A549 (cell line): ENCODE results near the gene FGG. TPM values are rescaled to one million over a fixed set of nuclear protein-coding genes. Genes with fewer than 3 reads are reported as not detected.

Experiments used
- ATAC-seq, 2 experiments: fragments of 200-7000 bp in 1 of 2; fragments of >200 bp in 1 of 2; cut with Nextera tagmentation in 1 of 2; cut with Tn5 transposase in 1 of 2; 3 replicates each; pipeline versions ENCODE4 v1.8.0 to v1.9.1; 2018 to 2020; ENCODE audit warnings: mild to moderate bottlenecking in 1 of 2, moderate library complexity in 1 of 2
- CTCF ChIA-PET: fragments of 300-600 bp; sonication (Branson Sonifier 250); formaldehyde crosslinking; extraction: SDS; loops from one replicate; lab custom pipeline; 2021; ENCODE audit warnings: antibody characterized with exemption, inconsistent platforms; lab: Yijun Ruan, JAX
- POLR2A ChIA-PET: fragments of 350-600 bp; formaldehyde crosslinking; extraction: SDS; loops from one replicate; lab custom pipeline; 2021; ENCODE audit warnings: antibody characterized with exemption, inconsistent platforms; lab: Yijun Ruan, JAX
- DNase-seq, 2 experiments: peaks; one replicate each; pipeline versions ENCODE4 v3.0.0 to v3.0.0-alpha.2; 2011 to 2016; ENCODE audit warnings: low read depth in 1 of 2, low spot score in 1 of 2
- FAIRE-seq: peaks from 2 replicates; lab custom pipeline; 2011; peaks lifted over from hg19 to GRCh38; lab: Jason Lieb, UNC
- H3K27ac ChIP-seq, 2 experiments: fragments of >200 bp; sonication (Bioruptor Twin); formaldehyde crosslinking; 3 replicates each; pipeline ENCODE4 v1.5.1; 2016 to 2017
- H3K4me1 ChIP-seq: fragments of >200 bp; sonication (Bioruptor Twin); formaldehyde crosslinking; 3 replicates; pipeline ENCODE4 v1.6.1; 2016
- H3K4me2 ChIP-seq: fragments of >200 bp; sonication (Bioruptor Twin); formaldehyde crosslinking; 3 replicates; pipeline ENCODE4 v1.6.1; 2016
- H3K4me3 ChIP-seq: fragments of >200 bp; sonication (Bioruptor Twin); formaldehyde crosslinking; 3 replicates; pipeline ENCODE4 v1.5.1; 2016
- H3K9me3 ChIP-seq: fragments of >200 bp; sonication (Bioruptor Twin); formaldehyde crosslinking; 3 replicates; pipeline ENCODE4 v1.6.1; 2016
- CBX8 ChIP-seq: fragments of 200-600 bp; sonication (generic); IDR thresholded peaks from 2 replicates; pipeline ENCODE4 v1.6.1; 2016
- CHD2 ChIP-seq: fragments of 150-350 bp; IDR thresholded peaks from 2 replicates; pipeline ENCODE4 v1.6.1; 2014; ENCODE audit warnings: low read length; ENCODE audit not compliant: partially characterized antibody
- EHMT2 ChIP-seq: fragments of 200-600 bp; sonication (generic); IDR thresholded peaks from 2 replicates; pipeline ENCODE4 v1.6.1; 2016; ENCODE audit warnings: antibody characterized with exemption, low read depth, mild to moderate bottlenecking, moderate library complexity
- EP300 ChIP-seq, 2 experiments: fragments of >200 bp; sonication (Bioruptor Twin); formaldehyde crosslinking; IDR thresholded peaks; 2 replicates in 1 of 2; 3 replicates in 1 of 2; pipeline ENCODE4 v1.6.1; 2016 to 2017
- ESRRA ChIP-seq: fragments of 150-350 bp; IDR thresholded peaks from 2 replicates; pipeline ENCODE4 v1.6.1; 2014; ENCODE audit warnings: mild to moderate bottlenecking, low read length, borderline replicate concordance
- FOSL2 ChIP-seq, 2 experiments: fragments of 450-650 bp in 1 of 2; fragments of >200 bp in 1 of 2; sonication (Bioruptor Twin) in 1 of 2; formaldehyde crosslinking; IDR thresholded peaks; 2 replicates each; pipeline versions ENCODE4 v1.5.0 to v1.6.1; 2016 to 2020; ENCODE audit warnings: mild to moderate bottlenecking in 1 of 2, moderate library complexity in 1 of 2
- GATA3 ChIP-seq: IDR thresholded peaks from 2 replicates; pipeline ENCODE4 v1.6.1; 2012; ENCODE audit warnings: borderline replicate concordance
- HEYL ChIP-seq: fragments of 250-450 bp; sonication (Bioruptor Pico); IDR thresholded peaks from 2 replicates; pipeline ENCODE4 v1.8.0; 2021; ENCODE audit warnings: mild to moderate bottlenecking, moderate library complexity
- HOXA7 ChIP-seq: fragments of 250-450 bp; sonication (Bioruptor Pico); IDR thresholded peaks from 2 replicates; pipeline ENCODE4 v1.5.0; 2020; ENCODE audit warnings: mild to moderate bottlenecking, moderate library complexity
- HOXB5 ChIP-seq: fragments of 250-450 bp; sonication (Bioruptor Pico); IDR thresholded peaks from 2 replicates; pipeline ENCODE4 v1.5.0; 2020; ENCODE audit warnings: mild to moderate bottlenecking, moderate library complexity
- KDM1A ChIP-seq: fragments of 200-600 bp; sonication (generic); IDR thresholded peaks from 2 replicates; pipeline ENCODE4 v1.6.1; 2016; ENCODE audit warnings: low read depth, mild to moderate bottlenecking
- NFE2L2 ChIP-seq: fragments of 150-350 bp; conservative IDR thresholded peaks from 2 replicates; pipeline ENCODE4 v1.6.1; 2014; ENCODE audit warnings: low read length
- NPAS2 ChIP-seq: fragments of 250-450 bp; sonication (Bioruptor Pico); IDR thresholded peaks from 2 replicates; pipeline ENCODE4 v1.8.0; 2022; ENCODE audit warnings: mild to moderate bottlenecking, moderate library complexity, borderline replicate concordance
- RARB ChIP-seq: fragments of 250-450 bp; sonication (Bioruptor Pico); IDR thresholded peaks from 2 replicates; pipeline ENCODE4 v1.8.0; 2021; ENCODE audit warnings: mild to moderate bottlenecking, moderate library complexity
- RFX5 ChIP-seq: fragments of 450-650 bp; IDR thresholded peaks from 2 replicates; pipeline ENCODE4 v1.7.1; 2014; ENCODE audit warnings: antibody characterized with exemption, mild to moderate bottlenecking, moderate library complexity
- RNF2 ChIP-seq: fragments of 200-600 bp; sonication (generic); IDR thresholded peaks from 2 replicates; pipeline ENCODE4 v1.6.1; 2016; ENCODE audit warnings: low read depth, mild to moderate bottlenecking, antibody characterized with exemption, moderate library complexity, borderline replicate concordance
- SREBF2 ChIP-seq: fragments of 450-650 bp; IDR thresholded peaks from 2 replicates; pipeline ENCODE4 v1.6.1; 2014; ENCODE audit warnings: mild to moderate bottlenecking, moderate library complexity
- ZFP36 ChIP-seq: fragments of 450-650 bp; IDR thresholded peaks from 2 replicates; pipeline ENCODE4 v1.6.1; 2014; ENCODE audit warnings: borderline replicate concordance; ENCODE audit not compliant: partially characterized antibody
- ZNF302 ChIP-seq: fragments of 250-450 bp; sonication (Bioruptor Pico); IDR thresholded peaks from 2 replicates; pipeline ENCODE4 v1.9.0; 2021; ENCODE audit warnings: inconsistent platforms, mild to moderate bottlenecking, moderate library complexity
- ZSCAN20 ChIP-seq: fragments of 250-450 bp; sonication (Bioruptor Pico); IDR thresholded peaks from 2 replicates; pipeline ENCODE4 v1.8.0; 2022; ENCODE audit warnings: mild to moderate bottlenecking, moderate library complexity
- WGBS: methylation state at CpG from one replicate; pipeline ENCODE4 v1.1.6; 2017; ENCODE audit errors: missing lambda C conversion rate; 5-methylcytosine and 5-hydroxymethylcytosine counted together
- polyA plus RNA-seq, 4 experiments: library from polyadenylated mRNA; depleted of rRNA in 3 of 4; stranded (reverse); fragments of >200 nt; fragmentation: RNase III in 1 of 4; extraction: RNeasy Plus Mini Kit Qiagen cat#74134 plus additional on column Dnase treatment in 1 of 4; gene quantifications; 2 replicates in 3 of 4; 3 replicates in 1 of 4; pipeline ENCODE4 v1.2.3, GENCODE V29; 2011 to 2017
- TF ChIP-seq, protein P1 (sequence below): IDR thresholded peaks from 2 replicates; pipeline ENCODE4 v1.6.1; 2012
- TF ChIP-seq, protein P2 (sequence below): fragments of >200 bp; sonication (Bioruptor Twin); formaldehyde crosslinking; IDR thresholded peaks from 3 replicates; pipeline ENCODE4 v1.5.1; 2016
- TF ChIP-seq, protein P3 (sequence below): fragments of 150-350 bp; IDR thresholded peaks from 2 replicates; pipeline ENCODE4 v1.6.1; 2014; ENCODE audit warnings: low read depth, mild to moderate bottlenecking, low read length
- TF ChIP-seq, protein P4 (sequence below): fragments of 450-650 bp; IDR thresholded peaks from 2 replicates; pipeline ENCODE4 v1.6.1; 2014; ENCODE audit warnings: antibody characterized with exemption
- TF ChIP-seq, protein P5 (sequence below): fragments of 200-600 bp; sonication (generic); IDR thresholded peaks from 2 replicates; pipeline ENCODE4 v1.6.1; 2016; ENCODE audit warnings: antibody characterized with exemption, mild to moderate bottlenecking, moderate library complexity
- TF ChIP-seq, protein P6 (sequence below): fragments of >200 bp; sonication (Bioruptor Twin); formaldehyde crosslinking; IDR thresholded peaks from 2 replicates; pipeline ENCODE4 v1.6.1; 2016

The FGG gene
- polyA plus RNA-seq, 2 of the 4 experiments (the other 2 are of a cell fraction) = 4.8 to 132 TPM

DNA sequence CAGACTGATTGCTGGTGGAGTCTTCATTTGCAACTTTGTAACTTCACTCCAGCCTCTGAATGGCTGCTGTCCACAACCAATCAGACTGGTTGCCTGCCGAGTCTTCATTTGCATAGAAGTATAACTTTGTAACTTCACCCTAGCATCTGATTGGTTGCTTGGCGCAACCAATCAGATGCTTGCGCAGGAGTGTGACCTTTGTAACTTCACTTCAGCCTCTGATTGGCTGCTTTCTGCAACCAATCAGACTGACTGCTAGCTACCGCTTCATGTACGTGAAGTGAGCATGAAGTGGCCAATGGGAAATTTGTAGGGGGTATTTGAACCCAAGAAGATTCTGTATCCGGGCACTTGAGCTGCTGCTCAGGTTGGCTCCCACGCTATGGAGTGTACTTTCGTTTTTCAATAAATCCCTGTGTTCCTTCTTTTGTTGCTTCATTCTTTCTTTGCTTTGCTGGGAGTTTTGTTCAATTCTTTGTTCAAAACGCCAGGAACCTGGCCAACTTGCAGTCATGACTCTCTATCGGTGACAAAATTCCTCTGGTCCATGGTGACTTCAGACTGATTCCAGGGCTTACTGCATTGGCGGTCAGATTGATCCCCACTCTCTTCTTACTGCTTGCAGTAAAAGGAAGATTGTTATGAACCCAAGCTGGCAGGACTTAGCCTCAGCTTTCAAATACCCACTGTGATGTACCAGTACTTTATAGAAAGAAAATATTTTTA is 46.4 kb upstream of the FGG start:
- no peak overlapping the region for H3K4me3 ChIP-seq
- CTCF ChIA-PET = no interaction called here
- H3K27ac ChIP-seq = no peak overlapping the region
- no peak for DNase-seq
- H3K9me3 ChIP-seq = no peaks in the 10 kb centered on the region
- no peak for ATAC-seq
- 69% methylated on average over 10 of the region's 11 CpGs for WGBS
- no peaks in the 10 kb centered on the region for H3K4me1 ChIP-seq
- POLR2A ChIA-PET = no interaction called here
- H3K4me2 ChIP-seq = 0 out of 3 replicates have a peak overlapping the region, but pooled peaks have one; percentile 10
- no peak for FAIRE-seq
- TF ChIP-seq HEYL (no peak), SREBF2 (no peak), HOXB5 (CRISPR knock-in tag) (no peak), ZSCAN20 (CRISPR knock-in tag) (no peak), EP300 (IDR thresholded peaks at IDR 0.05) (no peak), RFX5 (no peak), ZNF302 (no peak), KDM1A (no peak), FOSL2 (IDR thresholded peaks at IDR 0.05) (no peak), FOSL2 (CRISPR knock-in tag; IDR thresholded peaks at IDR 0.05) (no peak), CBX8 (no peak), NFE2L2 (no peak)
- TF ChIP-seq, protein P1, sequence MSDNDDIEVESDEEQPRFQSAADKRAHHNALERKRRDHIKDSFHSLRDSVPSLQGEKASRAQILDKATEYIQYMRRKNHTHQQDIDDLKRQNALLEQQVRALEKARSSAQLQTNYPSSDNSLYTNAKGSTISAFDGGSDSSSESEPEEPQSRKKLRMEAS = no peak
- TF ChIP-seq, protein P2, sequence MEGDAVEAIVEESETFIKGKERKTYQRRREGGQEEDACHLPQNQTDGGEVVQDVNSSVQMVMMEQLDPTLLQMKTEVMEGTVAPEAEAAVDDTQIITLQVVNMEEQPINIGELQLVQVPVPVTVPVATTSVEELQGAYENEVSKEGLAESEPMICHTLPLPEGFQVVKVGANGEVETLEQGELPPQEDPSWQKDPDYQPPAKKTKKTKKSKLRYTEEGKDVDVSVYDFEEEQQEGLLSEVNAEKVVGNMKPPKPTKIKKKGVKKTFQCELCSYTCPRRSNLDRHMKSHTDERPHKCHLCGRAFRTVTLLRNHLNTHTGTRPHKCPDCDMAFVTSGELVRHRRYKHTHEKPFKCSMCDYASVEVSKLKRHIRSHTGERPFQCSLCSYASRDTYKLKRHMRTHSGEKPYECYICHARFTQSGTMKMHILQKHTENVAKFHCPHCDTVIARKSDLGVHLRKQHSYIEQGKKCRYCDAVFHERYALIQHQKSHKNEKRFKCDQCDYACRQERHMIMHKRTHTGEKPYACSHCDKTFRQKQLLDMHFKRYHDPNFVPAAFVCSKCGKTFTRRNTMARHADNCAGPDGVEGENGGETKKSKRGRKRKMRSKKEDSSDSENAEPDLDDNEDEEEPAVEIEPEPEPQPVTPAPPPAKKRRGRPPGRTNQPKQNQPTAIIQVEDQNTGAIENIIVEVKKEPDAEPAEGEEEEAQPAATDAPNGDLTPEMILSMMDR = no peak
- TF ChIP-seq, all 56 proteins: peak for 0

DNA sequence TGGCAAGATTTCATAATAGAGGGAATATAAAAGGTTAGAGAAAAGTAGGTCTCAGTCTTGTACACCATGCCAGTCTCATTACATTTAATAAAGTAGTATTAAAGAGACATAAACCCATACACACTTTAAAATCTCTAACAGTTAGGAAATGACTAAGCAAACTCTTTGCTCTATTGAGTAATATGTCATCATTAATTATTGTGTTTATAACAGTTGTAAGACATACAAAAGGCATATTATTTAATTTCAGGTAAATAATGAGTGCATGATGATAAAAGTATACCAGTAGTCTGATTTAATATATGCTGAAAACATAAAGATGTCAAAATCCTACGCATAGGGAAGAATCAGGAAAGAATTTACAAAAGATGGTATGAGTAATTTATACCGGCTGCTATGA is 31.0 kb upstream of the FGG start:
- TF ChIP-seq GATA3 (no peak), SREBF2 (no peak), EHMT2 (no peak), RARB (no peak), CHD2 (no peak), RNF2 (no peak), NPAS2 (CRISPR knock-in tag) (no peak)
- TF ChIP-seq, protein P3, sequence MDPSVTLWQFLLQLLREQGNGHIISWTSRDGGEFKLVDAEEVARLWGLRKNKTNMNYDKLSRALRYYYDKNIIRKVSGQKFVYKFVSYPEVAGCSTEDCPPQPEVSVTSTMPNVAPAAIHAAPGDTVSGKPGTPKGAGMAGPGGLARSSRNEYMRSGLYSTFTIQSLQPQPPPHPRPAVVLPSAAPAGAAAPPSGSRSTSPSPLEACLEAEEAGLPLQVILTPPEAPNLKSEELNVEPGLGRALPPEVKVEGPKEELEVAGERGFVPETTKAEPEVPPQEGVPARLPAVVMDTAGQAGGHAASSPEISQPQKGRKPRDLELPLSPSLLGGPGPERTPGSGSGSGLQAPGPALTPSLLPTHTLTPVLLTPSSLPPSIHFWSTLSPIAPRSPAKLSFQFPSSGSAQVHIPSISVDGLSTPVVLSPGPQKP = no peak
- Histone ChIP-seq H3K4me2 (no peak overlapping the region), H3K4me3 (no peak overlapping the region), H3K9me3 (no peaks in the 10 kb centered on the region), H3K4me1 (no peaks in the 10 kb centered on the region), H3K27ac (no peak overlapping the region)
- CTCF ChIA-PET = no interaction called here
- POLR2A ChIA-PET = no interaction called here
- ATAC-seq = no peak
- no peak for FAIRE-seq
- DNase-seq = no peak
- 59% methylated on average over 2 of the region's 2 CpGs for WGBS

DNA sequence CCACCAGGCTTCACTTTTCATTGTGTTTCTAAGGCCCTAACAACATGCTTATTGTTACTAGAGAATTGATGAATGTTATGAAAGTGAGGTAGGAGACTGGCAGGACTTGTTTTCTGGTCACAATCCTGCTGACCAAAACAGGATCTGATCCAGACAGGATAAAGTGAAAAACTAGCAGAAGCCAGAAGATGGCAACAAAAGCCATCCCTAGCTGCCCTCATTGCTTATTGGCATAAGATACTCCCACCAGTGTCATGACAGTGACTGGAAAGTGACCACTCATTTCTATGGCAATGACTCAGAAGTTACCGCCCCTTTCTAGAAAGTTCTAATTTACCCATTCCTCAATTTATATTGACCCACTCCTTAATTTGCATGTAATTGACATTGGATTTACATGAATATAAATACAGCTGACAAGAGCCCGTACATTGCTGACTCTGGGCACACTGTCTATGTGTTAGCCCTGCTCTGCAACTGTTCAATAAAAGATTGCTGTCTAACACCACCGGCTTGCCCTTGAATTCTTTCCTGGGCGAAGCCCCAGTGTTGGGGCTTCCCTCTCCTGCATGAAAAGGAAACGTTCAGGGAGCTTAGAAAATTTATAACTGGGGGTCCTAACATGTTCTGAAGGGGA is 30.0 kb upstream of the FGG start:
- H3K4me2 ChIP-seq = no peak overlapping the region
- H3K4me3 ChIP-seq = no peak overlapping the region
- H3K9me3 ChIP-seq = no peaks in the 10 kb centered on the region
- WGBS = 67% methylated on average over 5 of the region's 5 CpGs
- FAIRE-seq (no peak), DNase-seq (no peak), ATAC-seq (no peak)
- no peak overlapping the region for H3K27ac ChIP-seq
- H3K4me1 ChIP-seq = no peaks in the 10 kb centered on the region
- POLR2A ChIA-PET = no interaction called here
- CTCF ChIA-PET = no interaction called here
- TF ChIP-seq EHMT2 = no peak
- TF ChIP-seq ESRRA = no peak
- TF ChIP-seq, protein P4, sequence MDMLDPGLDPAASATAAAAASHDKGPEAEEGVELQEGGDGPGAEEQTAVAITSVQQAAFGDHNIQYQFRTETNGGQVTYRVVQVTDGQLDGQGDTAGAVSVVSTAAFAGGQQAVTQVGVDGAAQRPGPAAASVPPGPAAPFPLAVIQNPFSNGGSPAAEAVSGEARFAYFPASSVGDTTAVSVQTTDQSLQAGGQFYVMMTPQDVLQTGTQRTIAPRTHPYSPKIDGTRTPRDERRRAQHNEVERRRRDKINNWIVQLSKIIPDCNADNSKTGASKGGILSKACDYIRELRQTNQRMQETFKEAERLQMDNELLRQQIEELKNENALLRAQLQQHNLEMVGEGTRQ = no peak
- TF ChIP-seq, protein P5, sequence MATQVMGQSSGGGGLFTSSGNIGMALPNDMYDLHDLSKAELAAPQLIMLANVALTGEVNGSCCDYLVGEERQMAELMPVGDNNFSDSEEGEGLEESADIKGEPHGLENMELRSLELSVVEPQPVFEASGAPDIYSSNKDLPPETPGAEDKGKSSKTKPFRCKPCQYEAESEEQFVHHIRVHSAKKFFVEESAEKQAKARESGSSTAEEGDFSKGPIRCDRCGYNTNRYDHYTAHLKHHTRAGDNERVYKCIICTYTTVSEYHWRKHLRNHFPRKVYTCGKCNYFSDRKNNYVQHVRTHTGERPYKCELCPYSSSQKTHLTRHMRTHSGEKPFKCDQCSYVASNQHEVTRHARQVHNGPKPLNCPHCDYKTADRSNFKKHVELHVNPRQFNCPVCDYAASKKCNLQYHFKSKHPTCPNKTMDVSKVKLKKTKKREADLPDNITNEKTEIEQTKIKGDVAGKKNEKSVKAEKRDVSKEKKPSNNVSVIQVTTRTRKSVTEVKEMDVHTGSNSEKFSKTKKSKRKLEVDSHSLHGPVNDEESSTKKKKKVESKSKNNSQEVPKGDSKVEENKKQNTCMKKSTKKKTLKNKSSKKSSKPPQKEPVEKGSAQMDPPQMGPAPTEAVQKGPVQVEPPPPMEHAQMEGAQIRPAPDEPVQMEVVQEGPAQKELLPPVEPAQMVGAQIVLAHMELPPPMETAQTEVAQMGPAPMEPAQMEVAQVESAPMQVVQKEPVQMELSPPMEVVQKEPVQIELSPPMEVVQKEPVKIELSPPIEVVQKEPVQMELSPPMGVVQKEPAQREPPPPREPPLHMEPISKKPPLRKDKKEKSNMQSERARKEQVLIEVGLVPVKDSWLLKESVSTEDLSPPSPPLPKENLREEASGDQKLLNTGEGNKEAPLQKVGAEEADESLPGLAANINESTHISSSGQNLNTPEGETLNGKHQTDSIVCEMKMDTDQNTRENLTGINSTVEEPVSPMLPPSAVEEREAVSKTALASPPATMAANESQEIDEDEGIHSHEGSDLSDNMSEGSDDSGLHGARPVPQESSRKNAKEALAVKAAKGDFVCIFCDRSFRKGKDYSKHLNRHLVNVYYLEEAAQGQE = no peak
- TF ChIP-seq HOXA7 = no peak
- no peak for TF ChIP-seq ZFP36
- TF ChIP-seq, protein P6, sequence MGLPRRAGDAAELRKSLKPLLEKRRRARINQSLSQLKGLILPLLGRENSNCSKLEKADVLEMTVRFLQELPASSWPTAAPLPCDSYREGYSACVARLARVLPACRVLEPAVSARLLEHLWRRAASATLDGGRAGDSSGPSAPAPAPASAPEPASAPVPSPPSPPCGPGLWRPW = no peak
